ENCODE measurements around the gene ADARB1.

GRCh38 chr21:45252448-45252925 is 178.1 kb downstream of the ADARB1 start:
- TF ChIP-seq BHLHE40 (IDR thresholded peaks at IDR 0.05; ENCODE audit: borderline replicate concordance), result no peak
- no peak for TF ChIP-seq L3MBTL2 (conservative IDR thresholded peaks at IDR 0.05)
- no peak for TF ChIP-seq SUZ12 (IDR thresholded peaks at IDR 0.05)
- no peak for TF ChIP-seq FOXM1 (IDR thresholded peaks at IDR 0.05; ENCODE audit: borderline replicate concordance)
- TF ChIP-seq LEF1 (IDR thresholded peaks at IDR 0.05; ENCODE audit: borderline replicate concordance), result no peak
- TF ChIP-seq TARDBP (IDR thresholded peaks at IDR 0.05), result no peak
- TF ChIP-seq FOXK2 (IDR thresholded peaks at IDR 0.05), result no peak
- TF ChIP-seq ARNT (IDR thresholded peaks at IDR 0.05), result no peak
- no peak for TF ChIP-seq FOXA1 (IDR thresholded peaks at IDR 0.05)
- no peak for TF ChIP-seq ELF4 (IDR thresholded peaks at IDR 0.05)

Data from HEK293T (cell line).